ENCODE results near the gene PRSS37.
"Not testable (repeated sequence)": the region's sequence is repeated elsewhere in the genome, so short reads cannot be mapped to it uniquely, and the experiment has no call there.

Gene PRSS37

GRCh38 chr7:141841385-141841784, at the start of gene PRSS37:
PRSS37 (minus strand) TSS chr7:141841485; CDS start chr7:141841049, 436 bp downstream.
- DNase-seq, result no peak

- DNase-seq, result no peak
Observed at GRCh38 chr7:141889321-141889720, 48.0 kb upstream of the PRSS37 start.

- no peak for DNase-seq
Observed at GRCh38 chr7:141884539-141885225, 43.4 kb upstream of the PRSS37 start.

GRCh38 chr7:141880960-141881359, 39.7 kb upstream of the PRSS37 start:
- DNase-seq, result no peak

GRCh38 chr7:141877365-141877764, 36.1 kb upstream of the PRSS37 start:
- no peak for DNase-seq

- DNase-seq, result no peak
Observed at GRCh38 chr7:141876371-141876770, 35.1 kb upstream of the PRSS37 start.

GRCh38 chr7:141875453-141875852, 34.2 kb upstream of the PRSS37 start:
- no peak for DNase-seq

GRCh38 chr7:141874787-141875186, 33.5 kb upstream of the PRSS37 start:
- DNase-seq, result no peak

GRCh38 chr7:141872931-141873330, 31.6 kb upstream of the PRSS37 start:
- DNase-seq, result no peak

- no peak for DNase-seq
Observed at GRCh38 chr7:141866974-141867373, 25.7 kb upstream of the PRSS37 start.

GRCh38 chr7:141864765-141865447, 23.6 kb upstream of the PRSS37 start:
- DNase-seq, result no peak

GRCh38 chr7:141860207-141860606, 18.9 kb upstream of the PRSS37 start:
- no peak for DNase-seq

GRCh38 chr7:141847996-141848395, 6.7 kb upstream of the PRSS37 start:
- no peak for DNase-seq

GRCh38 chr7:141844256-141844655, 3.0 kb upstream of the PRSS37 start:
- DNase-seq, result peak; percentile 40

- no peak for DNase-seq
Observed at GRCh38 chr7:141842904-141843303, 1.6 kb upstream of the PRSS37 start.

GRCh38 chr7:141840708-141841107, 577 bp downstream of the PRSS37 start:
- DNase-seq, result no peak

GRCh38 chr7:141839256-141839655, 2.0 kb downstream of the PRSS37 start:
- DNase-seq, result no peak

- no peak for DNase-seq
Observed at GRCh38 chr7:141838581-141838980, 2.7 kb downstream of the PRSS37 start.

- no peak for DNase-seq
Observed at GRCh38 chr7:141837683-141838082, 3.6 kb downstream of the PRSS37 start.

GRCh38 chr7:141822432-141822831, 18.9 kb downstream of the PRSS37 start:
- not testable (repeated sequence) for DNase-seq

- no peak for DNase-seq
Observed at GRCh38 chr7:141820067-141820466, 21.2 kb downstream of the PRSS37 start.

GRCh38 chr7:141792526-141792925, 48.8 kb downstream of the PRSS37 start:
- DNase-seq, result no peak

GRCh38 chr7:141789917-141790316, 51.4 kb downstream of the PRSS37 start, which contains the start of gene TAS2R5:
TAS2R5 (plus strand) TSS chr7:141790217; CDS start chr7:141790362, 145 bp downstream.
- DNase-seq, result no peak

GRCh38 chr7:141788296-141788695, 53.0 kb downstream of the PRSS37 start:
- DNase-seq, result no peak
